Left hindlimb (tissue), 1 donor: ENCODE measurements around the gene PEX11G.

Source experiments
- DNase-seq: peaks from one replicate; pipeline ENCODE4 v3.0.0-alpha.2; 2018

Gene PEX11G

DNA sequence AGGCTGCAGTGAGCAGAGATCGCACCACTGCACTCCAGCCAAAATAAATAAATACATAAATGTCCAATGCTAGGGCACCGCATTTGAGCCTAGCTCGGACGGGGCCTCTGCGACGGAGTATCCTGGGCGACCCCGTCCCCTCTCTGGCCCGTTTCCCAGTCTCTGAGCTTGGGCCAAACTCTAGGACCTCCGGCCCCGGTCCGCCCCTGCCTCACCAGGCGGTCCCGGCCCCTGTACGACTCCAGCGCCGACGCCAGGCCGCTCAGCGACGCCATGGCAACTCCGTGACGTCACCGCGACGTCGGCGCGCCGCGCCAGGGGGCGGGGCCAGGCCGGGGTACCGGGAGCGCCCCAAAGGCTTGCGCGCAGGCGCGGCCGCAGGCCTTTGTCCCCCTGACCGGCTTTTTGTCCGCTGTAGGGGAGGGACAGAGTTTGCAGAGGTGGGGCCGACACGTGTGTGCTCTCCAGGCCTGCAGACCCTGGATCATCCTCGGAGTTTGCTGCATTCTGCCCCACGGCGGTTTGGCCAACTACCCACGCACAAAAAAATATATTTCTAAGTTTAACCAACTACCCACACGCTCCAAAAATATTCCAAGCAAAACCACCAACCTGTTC lies at the start of gene PEX11G:
Gene PEX11G (minus strand): TSS at position 300 of the 618 bp plus-strand sequence. CDS start 25 bp downstream, at position 275.
- DNase-seq, result peak; percentile 94

DNA sequence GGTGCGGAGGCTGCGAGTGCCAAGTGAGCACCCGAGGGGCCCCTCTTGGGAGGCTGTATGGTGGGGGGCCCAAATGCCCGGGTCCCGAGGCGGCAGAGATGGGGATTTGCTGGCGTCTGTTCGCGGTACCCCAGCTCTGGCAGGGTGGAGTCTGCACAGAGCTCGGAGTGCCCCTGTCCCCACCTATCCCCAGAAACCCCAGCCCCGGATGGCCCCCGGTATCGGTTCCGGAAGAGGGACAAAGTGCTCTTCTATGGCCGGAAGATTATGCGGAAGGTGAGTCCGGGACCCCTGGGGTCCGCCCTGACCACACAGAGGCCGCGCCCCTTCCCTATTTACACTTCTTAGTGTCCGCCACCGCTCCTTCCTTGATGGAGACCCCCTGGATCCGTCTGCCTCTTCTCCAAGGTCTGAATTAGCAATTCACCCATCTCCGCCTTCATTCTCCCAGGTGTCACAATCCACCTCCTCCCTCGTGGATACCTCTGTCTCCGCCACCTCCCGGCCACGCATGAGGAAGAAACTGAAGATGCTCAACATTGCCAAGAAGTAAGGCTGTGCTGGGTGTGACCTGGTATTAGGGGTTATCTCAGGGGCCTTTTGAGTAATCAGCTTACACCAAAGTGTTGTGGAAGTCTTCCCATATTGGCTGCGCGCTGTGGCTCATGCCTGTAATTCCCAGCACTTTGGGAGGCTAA lies 47.3 kb upstream of the PEX11G start:
- DNase-seq, result no peak

DNA sequence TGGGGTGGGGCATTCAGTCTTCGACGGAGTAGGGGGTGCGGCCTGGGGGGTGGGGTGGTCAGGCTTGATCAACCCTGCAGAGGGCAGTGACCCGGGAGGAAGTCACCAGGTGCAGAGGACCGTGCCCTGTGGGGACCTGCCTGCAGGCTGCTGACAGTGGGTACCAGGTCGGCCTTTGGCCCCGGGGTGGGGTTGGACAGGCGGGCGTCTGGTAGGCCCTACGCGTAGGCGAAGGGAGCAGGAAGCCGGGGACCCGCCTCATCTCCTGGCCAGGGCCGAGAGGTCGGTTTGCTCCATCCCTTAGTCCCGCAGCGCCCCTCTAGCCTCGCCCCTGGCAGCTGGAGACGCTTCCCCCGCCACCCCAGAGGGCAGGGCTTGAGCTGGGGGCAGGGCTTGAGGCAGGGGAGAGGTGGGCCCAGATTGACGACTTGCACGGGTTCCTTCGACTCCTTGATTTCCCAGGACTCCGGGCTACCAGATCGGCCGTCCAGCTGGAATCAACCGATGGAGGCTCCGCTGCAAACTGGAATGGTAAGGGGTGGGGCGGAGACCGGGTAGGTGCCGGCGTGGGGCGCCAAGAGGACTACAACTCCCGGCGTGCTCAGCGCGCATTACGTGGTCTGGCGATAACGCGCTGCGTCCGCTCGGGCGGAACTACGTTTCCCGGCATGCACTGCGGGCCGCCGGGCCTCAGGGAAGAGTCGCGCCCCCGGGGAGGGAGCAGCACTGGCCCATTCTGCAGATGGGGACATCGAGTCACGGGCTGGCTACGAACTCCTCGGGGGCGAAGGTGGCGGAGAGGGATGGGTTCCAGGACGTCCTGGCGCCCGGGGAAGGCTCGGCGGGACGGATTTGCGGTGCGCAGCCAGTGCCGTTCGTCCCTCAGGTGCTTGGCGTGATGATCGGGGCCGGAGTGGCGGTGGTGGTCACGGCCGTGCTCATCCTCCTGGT lies 46.5 kb upstream of the PEX11G start, which contains the start of gene PNPLA6:
Gene PNPLA6 (plus strand): TSS at position 671 of the 951 bp plus-strand sequence. CDS start 72 bp downstream, at position 743.
- peak; percentile 97 for DNase-seq

DNA sequence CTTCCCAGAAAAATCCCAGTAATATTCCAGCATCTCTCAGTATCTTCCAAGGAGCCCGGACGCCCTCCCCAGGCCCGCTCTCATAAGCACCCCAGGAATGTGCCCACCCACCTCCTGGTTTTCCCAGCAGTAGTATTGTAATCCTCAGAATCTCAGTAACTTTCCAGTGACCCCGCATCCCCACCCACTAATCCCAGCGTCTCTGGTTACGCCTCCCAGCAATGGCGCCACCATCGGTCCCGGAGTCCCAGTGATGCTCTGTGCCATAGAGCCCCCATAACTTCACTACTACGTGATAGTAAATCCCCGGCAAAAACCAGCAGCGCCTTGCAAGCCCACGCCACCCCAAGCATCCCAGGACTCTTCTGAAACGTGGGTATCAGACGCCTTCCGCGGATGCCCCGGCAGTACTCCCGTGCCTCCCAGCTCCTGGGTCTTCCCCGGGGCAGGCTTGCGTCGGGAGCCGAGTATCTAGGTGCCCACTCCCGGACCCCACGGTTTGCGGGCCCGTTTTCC lies 45.8 kb upstream of the PEX11G start:
- peak; percentile 88 for DNase-seq

DNA sequence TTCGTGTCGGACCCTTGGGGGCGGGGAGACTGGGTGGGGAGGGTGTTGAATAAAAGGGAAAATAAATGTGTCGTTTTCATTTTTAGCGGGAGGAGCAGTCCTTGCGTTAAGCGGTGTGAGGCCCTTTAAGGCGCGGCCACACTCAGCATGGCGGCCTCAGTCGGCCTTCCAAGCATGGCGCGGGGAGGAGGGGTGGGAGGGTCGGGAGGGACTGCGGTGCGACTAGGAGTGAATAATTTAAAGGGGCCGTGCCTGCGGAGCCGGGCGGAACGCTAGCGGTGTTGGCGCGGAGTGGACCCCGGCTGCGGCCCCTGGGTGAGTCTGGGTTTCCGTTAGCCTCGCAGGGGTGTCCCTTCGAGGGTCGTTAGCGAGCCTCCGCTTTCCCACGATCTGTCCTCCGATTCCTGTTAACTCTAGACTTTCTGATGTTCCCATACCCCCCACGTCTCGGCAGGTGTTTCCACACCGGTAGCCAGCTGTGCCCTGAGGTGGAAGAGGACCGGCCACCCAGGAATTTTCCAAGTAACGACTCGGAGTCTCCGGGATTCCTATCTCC lies 45.2 kb upstream of the PEX11G start:
- DNase-seq, result peak; percentile 95

DNA sequence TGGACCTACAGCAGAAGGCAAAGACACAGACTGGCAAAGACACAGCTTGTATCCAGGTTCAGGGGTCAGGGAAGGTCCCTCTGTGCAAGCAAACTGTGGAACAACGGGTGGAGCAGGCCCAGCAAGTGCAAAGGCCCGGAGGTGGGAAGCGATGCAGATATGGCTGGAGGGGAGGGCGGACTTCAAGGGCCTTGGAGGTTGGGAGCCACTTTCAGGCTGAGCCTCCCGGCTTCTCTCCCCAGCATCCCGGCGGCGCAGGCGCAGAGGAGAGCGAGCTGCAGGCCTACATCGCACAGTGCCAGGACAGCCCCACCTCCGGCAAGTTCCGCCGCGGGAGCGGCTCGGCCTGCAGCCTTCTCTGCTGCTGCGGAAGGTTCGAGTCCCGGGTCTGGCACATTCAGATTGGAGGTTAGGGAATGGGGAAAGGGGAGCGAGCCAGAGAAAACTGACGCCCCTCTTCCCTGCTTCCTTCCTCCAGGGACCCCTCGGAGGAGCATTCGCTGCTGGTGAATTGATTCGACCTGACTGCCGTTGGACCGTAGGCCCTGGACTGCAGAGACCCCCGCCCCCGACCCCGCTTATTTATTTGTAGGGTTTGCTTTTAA lies 44.5 kb upstream of the PEX11G start:
- peak; percentile 72 for DNase-seq

DNA sequence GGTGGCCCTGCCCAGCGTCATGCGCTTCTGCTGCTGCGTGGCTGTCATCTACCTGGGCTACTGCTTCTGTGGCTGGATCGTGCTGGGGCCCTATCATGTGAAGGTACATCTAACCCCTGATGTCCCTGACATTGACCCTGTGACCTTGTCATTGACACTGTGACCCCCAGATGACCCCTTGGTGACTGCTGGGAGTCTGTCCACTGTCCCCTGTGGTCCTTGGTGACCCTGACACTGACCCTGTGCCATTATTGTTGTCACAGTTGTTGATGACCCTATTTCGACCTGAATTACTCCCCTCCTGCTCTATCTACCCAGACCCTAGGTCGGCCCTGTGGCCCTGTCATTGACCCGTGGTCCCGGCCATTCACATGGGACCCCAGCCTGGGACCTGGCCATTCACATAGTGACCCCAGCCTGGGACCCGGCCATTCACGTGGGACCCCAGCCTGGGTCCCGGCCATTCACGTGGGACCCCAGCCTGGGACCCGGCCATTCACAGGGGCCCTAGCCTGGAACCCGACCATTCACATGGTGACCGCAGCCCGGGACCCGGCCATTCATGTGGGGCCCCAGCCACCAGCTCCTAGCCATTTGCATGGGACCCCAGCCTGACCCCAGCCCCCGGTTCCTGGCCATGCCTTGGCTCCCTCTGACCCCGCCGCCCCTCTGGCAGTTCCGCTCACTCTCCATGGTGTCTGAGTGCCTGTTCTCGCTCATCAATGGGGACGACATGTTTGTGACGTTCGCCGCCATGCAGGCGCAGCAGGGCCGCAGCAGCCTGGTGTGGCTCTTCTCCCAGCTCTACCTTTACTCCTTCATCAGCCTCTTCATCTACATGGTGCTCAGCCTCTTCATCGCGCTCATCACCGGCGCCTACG lies 41.0 kb upstream of the PEX11G start:
- DNase-seq, result no peak

DNA sequence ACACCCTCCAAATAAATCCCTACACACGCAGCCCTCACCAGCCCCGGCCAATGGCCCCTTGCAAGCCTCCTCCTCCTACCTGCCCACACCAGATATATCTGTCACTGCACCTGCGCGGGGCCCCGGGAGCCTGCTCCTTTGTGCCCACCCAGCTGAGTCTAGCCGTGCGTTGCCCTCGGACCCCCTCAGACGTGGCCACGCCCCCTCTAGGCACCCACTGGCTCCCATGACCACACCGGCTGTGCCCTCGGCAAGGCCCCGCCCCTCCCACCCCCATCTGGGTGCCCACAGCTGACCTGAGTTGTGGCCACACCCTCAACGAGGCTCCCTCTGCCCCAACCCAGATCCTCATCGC lies 40.4 kb upstream of the PEX11G start:
- no peak for DNase-seq

DNA sequence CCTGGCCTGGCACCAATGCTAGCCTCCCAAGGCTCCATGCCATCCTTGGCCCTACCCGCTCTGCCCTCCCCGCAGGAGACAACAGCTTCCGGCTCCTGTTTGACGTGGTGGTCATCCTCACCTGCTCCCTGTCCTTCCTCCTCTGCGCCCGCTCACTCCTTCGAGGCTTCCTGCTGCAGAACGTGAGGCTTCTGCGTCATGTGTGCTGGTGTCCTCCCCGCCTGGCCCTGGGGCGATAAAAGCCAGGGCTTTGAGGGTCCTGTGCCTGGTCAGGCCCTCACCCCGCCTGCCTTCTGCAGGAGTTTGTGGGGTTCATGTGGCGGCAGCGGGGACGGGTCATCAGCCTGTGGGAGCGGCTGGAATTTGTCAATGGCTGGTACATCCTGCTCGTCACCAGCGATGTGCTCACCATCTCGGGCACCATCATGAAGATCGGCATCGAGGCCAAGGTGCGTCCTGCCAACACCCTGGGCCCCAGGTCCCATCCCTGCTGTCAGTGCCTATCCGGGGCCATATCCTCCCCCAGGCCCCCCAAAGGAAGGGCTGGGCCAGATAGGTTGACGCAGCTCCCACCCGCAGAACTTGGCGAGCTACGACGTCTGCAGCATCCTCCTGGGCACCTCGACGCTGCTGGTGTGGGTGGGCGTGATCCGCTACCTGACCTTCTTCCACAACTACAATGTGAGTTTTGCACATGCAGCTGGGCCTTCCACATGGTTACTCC lies 39.8 kb upstream of the PEX11G start:
- DNase-seq, result no peak

DNA sequence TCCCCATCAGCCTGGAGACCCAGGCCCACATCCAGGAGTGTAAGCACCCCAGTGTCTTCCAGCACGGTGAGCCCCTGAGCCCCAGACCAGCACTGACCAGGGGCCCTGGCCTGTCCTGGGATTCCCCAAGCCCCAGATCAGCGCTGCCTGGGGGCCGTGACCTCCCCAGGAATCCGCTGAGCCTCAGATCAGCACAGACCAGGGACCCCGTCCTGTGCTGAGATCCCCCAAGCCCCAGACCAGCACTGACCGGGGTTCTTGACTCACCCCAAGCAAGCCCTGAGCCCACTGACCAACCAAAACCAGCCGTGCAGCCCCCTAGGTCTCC lies 39.3 kb upstream of the PEX11G start:
- DNase-seq, result no peak

DNA sequence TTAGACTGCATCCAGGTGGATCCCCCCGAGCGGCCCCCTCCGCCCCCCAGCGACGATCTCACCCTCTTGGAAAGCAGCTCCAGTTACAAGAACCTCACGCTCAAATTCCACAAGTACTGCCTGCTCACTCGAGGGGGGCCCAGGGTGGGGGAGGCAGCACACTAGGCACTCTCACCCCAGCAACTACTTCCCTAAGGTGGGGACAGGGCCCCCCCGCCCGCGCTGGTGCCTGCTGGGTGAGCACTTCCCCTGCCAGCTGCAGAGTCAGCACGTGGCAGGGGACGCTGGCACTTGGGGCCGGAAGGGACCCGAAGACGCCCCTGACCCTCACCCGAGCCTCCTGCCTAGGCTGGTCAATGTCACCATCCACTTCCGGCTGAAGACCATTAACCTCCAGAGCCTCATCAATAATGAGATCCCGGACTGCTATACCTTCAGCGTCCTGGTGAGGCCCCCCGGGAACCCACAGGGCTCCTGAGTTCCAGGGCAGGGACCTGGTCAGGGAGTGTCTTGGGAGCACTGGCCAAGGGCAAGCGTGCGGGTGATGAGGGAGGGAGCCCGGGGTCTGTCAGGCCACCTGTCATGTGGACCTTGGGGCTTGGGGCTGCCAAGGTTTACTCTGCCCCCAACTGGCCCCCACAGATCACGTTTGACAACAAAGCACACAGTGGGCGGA lies 38.8 kb upstream of the PEX11G start:
- no peak for DNase-seq

DNA sequence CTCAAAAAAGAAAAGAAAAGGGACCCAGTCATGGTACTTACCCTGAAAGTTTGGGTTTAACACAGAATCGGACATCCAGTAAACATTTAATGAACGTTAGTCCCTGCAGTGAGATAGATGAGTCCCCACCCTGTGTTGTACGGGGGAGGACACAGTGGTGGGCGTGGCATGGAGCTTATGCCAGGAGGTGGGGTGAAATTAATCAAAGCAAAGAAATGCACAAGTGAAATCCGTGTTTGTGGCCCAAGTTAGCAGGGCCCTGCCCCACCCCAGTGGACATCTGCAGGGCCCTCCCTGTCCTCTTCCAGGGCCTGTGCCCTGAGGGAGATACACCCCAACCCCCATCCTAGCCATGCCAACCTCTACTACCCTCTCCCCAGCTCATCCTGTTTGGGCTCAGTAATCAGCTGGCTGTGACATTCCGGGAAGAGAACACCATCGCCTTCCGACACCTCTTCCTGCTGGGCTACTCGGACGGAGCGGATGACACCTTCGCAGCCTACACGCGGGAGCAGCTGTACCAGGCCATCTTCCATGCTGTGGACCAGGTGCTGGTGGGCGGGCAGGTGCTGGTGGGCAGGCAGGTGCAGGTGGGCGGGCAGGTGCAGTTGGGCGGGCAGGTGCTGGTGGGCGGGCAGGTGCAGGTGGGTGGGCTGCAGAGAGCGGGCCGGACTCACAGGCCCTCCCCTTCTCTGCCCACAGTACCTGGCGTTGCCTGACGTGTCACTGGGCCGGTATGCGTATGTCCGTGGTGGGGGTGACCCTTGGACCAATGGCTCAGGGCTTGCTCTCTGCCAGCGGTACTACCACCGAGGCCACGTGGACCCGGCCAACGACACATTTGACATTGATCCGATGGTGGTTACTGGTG lies 37.5 kb upstream of the PEX11G start:
- no peak for DNase-seq

DNA sequence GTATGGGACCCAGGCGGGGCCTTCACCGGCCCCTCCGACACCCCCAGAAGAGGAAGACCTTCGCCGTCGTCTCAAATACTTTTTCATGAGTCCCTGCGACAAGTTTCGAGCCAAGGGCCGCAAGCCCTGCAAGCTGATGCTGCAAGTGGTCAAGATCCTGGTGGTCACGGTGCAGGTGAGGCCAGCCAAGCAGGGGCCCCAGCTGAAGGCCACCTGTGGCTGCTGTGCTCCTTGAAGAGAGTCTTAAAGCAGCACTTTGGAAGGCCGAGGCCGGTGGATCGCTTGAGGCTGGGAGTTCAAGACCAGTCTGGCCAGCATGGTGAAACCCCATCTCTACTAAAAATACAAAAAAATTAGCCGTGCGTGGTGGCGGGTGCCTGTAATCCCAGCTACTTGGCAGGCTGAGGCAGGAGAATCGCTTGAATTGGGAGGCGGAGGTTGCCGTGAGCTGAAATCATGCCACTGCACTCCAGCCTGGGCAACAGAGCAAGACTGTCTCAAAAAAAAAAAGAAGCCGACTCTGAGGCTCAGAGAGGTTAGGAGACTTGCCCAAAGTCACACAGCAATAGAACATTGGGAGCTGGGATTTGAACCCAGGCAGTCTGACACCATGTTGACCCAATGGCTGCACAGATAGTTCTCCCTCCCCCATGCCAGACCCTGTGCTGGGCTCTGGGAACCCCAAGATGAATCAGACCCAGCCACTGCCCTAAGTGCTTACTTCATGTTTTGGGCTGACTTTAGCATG lies 36.3 kb upstream of the PEX11G start:
- DNase-seq, result no peak

DNA sequence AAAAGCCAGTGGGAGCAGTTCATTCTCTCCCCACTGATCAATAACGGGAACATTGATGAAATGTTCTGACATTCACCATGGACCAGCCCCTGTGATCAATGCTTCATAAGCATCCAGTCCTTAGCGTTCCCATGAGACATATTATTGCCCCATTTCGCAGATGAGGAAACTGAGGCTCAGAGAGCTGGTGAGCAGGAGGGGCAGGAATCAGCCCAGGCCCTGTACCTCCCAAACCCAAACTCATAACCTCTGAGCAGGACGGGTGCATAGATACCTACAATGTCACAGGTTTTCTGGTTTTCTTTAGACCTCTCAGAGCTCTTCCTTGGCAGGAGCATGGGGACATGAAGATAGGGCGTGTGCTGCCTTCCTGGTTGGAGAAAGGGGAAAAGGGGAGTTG lies 35.7 kb upstream of the PEX11G start:
- no peak for DNase-seq

DNA sequence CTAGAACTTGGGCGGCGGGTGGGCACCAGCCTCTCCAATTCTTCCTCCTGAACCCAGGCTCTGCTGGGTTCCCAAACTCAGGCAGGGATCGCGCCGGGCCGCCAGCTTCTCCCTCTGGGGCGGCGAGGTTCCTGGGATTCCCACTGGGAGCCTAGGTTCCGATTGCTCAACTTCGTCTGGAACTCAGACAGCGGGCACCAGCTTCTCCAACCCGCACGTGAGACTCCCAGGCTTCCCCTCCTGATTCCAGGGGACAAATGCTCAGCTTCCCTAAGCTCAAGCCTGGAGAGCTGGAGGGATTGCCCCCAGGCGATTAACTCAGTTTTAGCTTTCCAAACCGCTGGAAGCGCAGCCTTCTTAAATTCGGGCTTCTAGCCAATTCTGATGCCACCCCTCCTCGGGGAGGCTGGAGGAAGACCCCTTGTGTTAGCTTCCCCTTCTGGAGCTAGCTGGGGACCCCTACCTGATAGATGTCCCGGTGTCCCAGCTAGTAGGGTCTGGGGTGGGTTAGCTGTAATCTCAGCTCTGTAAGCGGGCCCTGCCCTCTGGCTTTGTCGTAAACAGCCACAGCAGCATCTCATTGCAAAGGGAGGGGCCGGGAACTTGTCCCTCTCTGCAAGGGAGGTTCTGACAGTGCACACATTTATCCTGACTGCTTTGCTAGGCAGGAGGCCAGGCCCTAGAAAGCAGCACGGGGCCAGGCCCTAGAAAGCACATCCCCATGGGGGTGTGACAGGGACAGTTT lies 34.3 kb upstream of the PEX11G start:
- no peak for DNase-seq

DNA sequence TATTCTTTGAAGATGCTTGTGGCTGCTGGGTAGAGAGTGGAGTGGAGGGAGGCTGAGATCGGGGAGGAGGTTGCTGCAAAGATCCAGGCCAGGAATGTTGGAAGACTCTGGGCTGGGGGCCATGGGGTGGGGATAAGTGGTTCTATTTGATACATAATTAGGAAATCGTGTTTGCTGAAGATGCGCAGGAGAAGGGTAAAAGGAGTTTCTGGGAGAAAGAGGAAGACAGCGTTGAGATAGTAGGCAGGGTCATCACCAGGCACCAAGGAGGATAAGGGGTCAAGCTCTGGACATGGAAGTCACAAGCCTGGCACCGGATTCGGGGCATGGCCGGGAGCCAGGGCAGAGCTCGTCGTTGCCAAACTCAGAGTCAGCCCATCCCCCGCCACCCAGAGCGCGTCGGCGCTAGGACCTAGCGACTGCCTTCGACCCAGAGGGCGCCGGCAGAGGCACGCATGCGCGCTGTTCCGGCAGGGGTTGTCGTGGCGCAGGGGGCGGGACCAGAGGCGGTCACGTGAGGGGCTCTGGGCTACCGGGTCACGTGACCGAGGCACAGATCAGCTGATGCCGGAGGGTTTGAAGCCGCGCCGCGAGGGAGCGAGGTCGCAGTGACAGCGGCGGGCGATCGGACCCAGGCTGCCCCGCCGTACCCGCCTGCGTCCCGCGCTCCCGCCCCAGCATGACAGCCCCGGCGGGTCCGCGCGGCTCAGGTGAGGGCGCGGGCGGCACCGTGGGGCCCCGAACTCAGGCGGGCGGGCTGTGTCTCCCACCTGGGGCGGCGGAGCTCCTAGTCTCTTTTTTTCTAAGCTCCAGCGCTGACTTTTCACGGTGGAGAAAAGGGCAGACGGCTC lies 33.5 kb upstream of the PEX11G start, which contains the start of gene MCOLN1:
Gene MCOLN1 (plus strand): TSS at position 553 of the 851 bp plus-strand sequence. CDS start 127 bp downstream, at position 680.
- peak; percentile 98 for DNase-seq
